HG03175 (cell line): ENCODE results near the gene SRCAP.
A peak's percentile ranks its signal among the peaks of the same experiment; 100 is the strongest.

Experiments used
- ATAC-seq: cut with Tn5 transposase; IDR thresholded peaks from one replicate; pipeline ENCODE4 v1.9.1; 2021; ENCODE audit warnings: mild to moderate bottlenecking, moderate library complexity; ENCODE audit not compliant: unreplicated experiment

SRCAP gene

GRCh38 chr16:30771726-30772125 is 72.8 kb downstream of the SRCAP start:
- ATAC-seq = no peak

- ATAC-seq = no peak
Measured at GRCh38 chr16:30773826-30774225, 74.9 kb downstream of the SRCAP start.

GRCh38 chr16:30774367-30775130 is 75.6 kb downstream of the SRCAP start:
- no peak for ATAC-seq

- no peak for ATAC-seq
Measured at GRCh38 chr16:30775131-30775391, 76.1 kb downstream of the SRCAP start.

GRCh38 chr16:30775392-30776188 is 76.6 kb downstream of the SRCAP start:
- ATAC-seq = peak; percentile 56

- no peak for ATAC-seq
Measured at GRCh38 chr16:30777591-30778297, 78.8 kb downstream of the SRCAP start.

GRCh38 chr16:30778549-30779244 is 79.7 kb downstream of the SRCAP start:
- ATAC-seq = no peak

GRCh38 chr16:30779596-30779995 is 80.6 kb downstream of the SRCAP start:
- no peak for ATAC-seq

- ATAC-seq = no peak
Measured at GRCh38 chr16:30780021-30780420, 81.0 kb downstream of the SRCAP start.

- ATAC-seq = no peak
Measured at GRCh38 chr16:30780549-30780948, 81.6 kb downstream of the SRCAP start.

GRCh38 chr16:30782486-30783279 is 83.7 kb downstream of the SRCAP start:
- ATAC-seq = no peak

GRCh38 chr16:30783280-30784109 is 84.5 kb downstream of the SRCAP start:
- ATAC-seq = no peak

GRCh38 chr16:30784215-30784614 is 85.2 kb downstream of the SRCAP start:
- no peak for ATAC-seq

- ATAC-seq = no peak
Measured at GRCh38 chr16:30785126-30786106, 86.4 kb downstream of the SRCAP start.

GRCh38 chr16:30786115-30786935 is 87.4 kb downstream of the SRCAP start:
- no peak for ATAC-seq

GRCh38 chr16:30786936-30787612 is 88.1 kb downstream of the SRCAP start, which contains the start of gene ZNF629:
Gene ZNF629 (minus strand): TSS chr16:30787205. CDS start chr16:30784482, 2,723 bp downstream.
- no peak for ATAC-seq
